Prostate gland (tissue), 2 donors: ENCODE measurements around the gene FCGBP. TPM values are rescaled to one million over a fixed set of nuclear protein-coding genes. Genes with fewer than 3 reads are reported as not detected.
"Not testable (repeated sequence)": the region's sequence is repeated elsewhere in the genome, so short reads cannot be mapped to it uniquely, and the experiment has no call there.

Experiments used
- DNase-seq: peaks from one replicate; pipeline ENCODE4 v3.0.0-alpha.2; 2019; ENCODE audit warnings: low spot score
- H3K27ac ChIP-seq, 2 donors: fragments of 200-600 bp; sonication (generic); 2 replicates each; pipeline ENCODE4 v1.5.1; 2017 to 2019
- H3K27me3 ChIP-seq: fragments of 200-600 bp; sonication (generic); replicated peaks from 2 replicates; pipeline ENCODE4 v1.5.1; 2019; ENCODE audit not compliant: insufficient read depth
- H3K36me3 ChIP-seq, 2 donors: fragments of 200-600 bp; sonication (generic); 1 replicate in 1 of 2; 2 replicates in 1 of 2; pipeline versions ENCODE4 v1.5.1 to v1.8.1; 2017 to 2019
- H3K4me1 ChIP-seq: fragments of 200-600 bp; sonication (generic); replicated peaks from 2 replicates; pipeline ENCODE4 v1.5.1; 2019
- H3K4me3 ChIP-seq, 2 donors: fragments of 200-600 bp; sonication (generic); 2 replicates each; pipeline ENCODE4 v1.5.1; 2017 to 2019
- H3K9me3 ChIP-seq: fragments of 200-600 bp; sonication (generic); 2 replicates; pipeline ENCODE4 v1.5.1; 2017
- CTCF ChIP-seq, 4 experiments: fragments of 200-600 bp in 2 of 4; fragments of 450-650 bp in 2 of 4; sonication (generic) in 2 of 4; IDR thresholded peaks; 1 replicate in 3 of 4; 2 replicates in 1 of 4; pipeline ENCODE4 v1.5.1; 2016 to 2019; ENCODE audit warnings: antibody characterized with exemption in 4 of 4, mild to moderate bottlenecking in 2 of 4, moderate library complexity in 2 of 4
- WGBS: methylation state at CpG from one replicate; pipeline ENCODE4 v1.1.5; 2018; 5-methylcytosine and 5-hydroxymethylcytosine counted together
- intact Hi-C: fragments of 100-400 bp; cut with DNase I; formaldehyde crosslinking; loops from one replicate; pipeline ENCODE4 v1.14.2; 2022
- total RNA-seq, 2 donors: library from RNA; depleted of rRNA; stranded (reverse); fragments of >200 nt; gene quantifications; one replicate each; pipeline ENCODE4 v1.1.0, GENCODE V29; 2016

The FCGBP gene
- total RNA-seq, 2 donors from 2014 or later = 42.4 to 73.5 TPM

GRCh38 chr19:39901681-39902080, 32.8 kb downstream of the FCGBP start:
- H3K27me3 ChIP-seq, DNase-seq, H3K27ac ChIP-seq, H3K4me1 ChIP-seq, H3K36me3 ChIP-seq, H3K9me3 ChIP-seq, intact Hi-C loops, H3K4me3 ChIP-seq: not testable (repeated sequence)
- 82% methylated on average over 1 of the region's 7 CpGs for WGBS

- H3K27me3 ChIP-seq, H3K9me3 ChIP-seq, intact Hi-C loops, H3K27ac ChIP-seq, H3K36me3 ChIP-seq, H3K4me3 ChIP-seq, DNase-seq, H3K4me1 ChIP-seq: not testable (repeated sequence)
- 22% methylated on average over 2 of the region's 6 CpGs for WGBS
These were observed 35.6 kb downstream of the FCGBP start for GRCh38 chr19:39898858-39899257.

GRCh38 chr19:39897511-39898245, 36.8 kb downstream of the FCGBP start:
- H3K27ac ChIP-seq, intact Hi-C loops, H3K27me3 ChIP-seq, H3K4me3 ChIP-seq, H3K36me3 ChIP-seq, DNase-seq, H3K4me1 ChIP-seq, H3K9me3 ChIP-seq: not testable (repeated sequence)
- TF ChIP-seq CTCF (IDR thresholded peaks at IDR 0.05) = peak in 1 of 4 experiments; percentile 31
- WGBS = 48% methylated on average over 4 of the region's 13 CpGs

- intact Hi-C loops, H3K4me3 ChIP-seq, H3K27me3 ChIP-seq, H3K4me1 ChIP-seq, H3K27ac ChIP-seq, DNase-seq, H3K36me3 ChIP-seq, H3K9me3 ChIP-seq: not testable (repeated sequence)
- 98% methylated on average over 10 of the region's 11 CpGs for WGBS
These were observed 39.3 kb downstream of the FCGBP start for GRCh38 chr19:39895096-39895495.

GRCh38 chr19:39894236-39894606, 40.2 kb downstream of the FCGBP start:
- H3K4me1 ChIP-seq, H3K4me3 ChIP-seq, intact Hi-C loops, H3K27me3 ChIP-seq, H3K36me3 ChIP-seq, H3K9me3 ChIP-seq, DNase-seq, H3K27ac ChIP-seq: not testable (repeated sequence)
- no CpG with 5 or more reads among the region's 16 CpGs for WGBS

- 60% methylated on average over 27 of the region's 29 CpGs for WGBS
- H3K9me3 ChIP-seq, H3K4me3 ChIP-seq, intact Hi-C loops, H3K36me3 ChIP-seq, H3K27me3 ChIP-seq, H3K27ac ChIP-seq, DNase-seq, H3K4me1 ChIP-seq: not testable (repeated sequence)
These were observed 40.8 kb downstream of the FCGBP start for GRCh38 chr19:39893366-39894235.

GRCh38 chr19:39892506-39892902, 41.9 kb downstream of the FCGBP start:
- H3K4me3 ChIP-seq, DNase-seq, H3K36me3 ChIP-seq, H3K27me3 ChIP-seq, H3K4me1 ChIP-seq, H3K27ac ChIP-seq, H3K9me3 ChIP-seq, intact Hi-C loops: not testable (repeated sequence)
- 71% methylated on average over 5 of the region's 5 CpGs for WGBS

GRCh38 chr19:39891660-39892505, 42.6 kb downstream of the FCGBP start:
- H3K36me3 ChIP-seq, DNase-seq, H3K9me3 ChIP-seq, H3K4me1 ChIP-seq, H3K4me3 ChIP-seq, intact Hi-C loops, H3K27ac ChIP-seq, H3K27me3 ChIP-seq: not testable (repeated sequence)
- WGBS = 56% methylated on average over 60 of the region's 64 CpGs
